Endothelial cell (in vitro differentiated cells): ENCODE data around the gene KCNIP1. TPM values are rescaled to one million over a fixed set of nuclear protein-coding genes. Genes with fewer than 3 reads are reported as not detected.

Source experiments
- DNase-seq: peaks from one replicate; pipeline ENCODE4 v3.0.0; 2021; ENCODE audit warnings: low spot score
- H3K27ac Mint-ChIP-seq: one replicate; pipeline ENCODE4 v1.8.0; 2021; ENCODE audit warnings: mixed read lengths, inconsistent platforms; ENCODE audit not compliant: unreplicated experiment
- H3K27me3 Mint-ChIP-seq: one replicate; pipeline ENCODE4 v1.8.0; 2021; ENCODE audit warnings: mild to moderate bottlenecking, moderate library complexity, mixed read lengths, inconsistent platforms; ENCODE audit not compliant: unreplicated experiment
- H3K36me3 Mint-ChIP-seq: one replicate; pipeline ENCODE4 v1.8.0; 2021; ENCODE audit warnings: mild to moderate bottlenecking, low read depth, mixed read lengths, inconsistent platforms; ENCODE audit not compliant: unreplicated experiment
- H3K4me1 Mint-ChIP-seq: one replicate; pipeline ENCODE4 v1.8.0; 2021; ENCODE audit warnings: mild to moderate bottlenecking, mixed read lengths, inconsistent platforms; ENCODE audit not compliant: unreplicated experiment
- H3K4me3 Mint-ChIP-seq: one replicate; pipeline ENCODE4 v1.8.0; 2021; ENCODE audit warnings: mild to moderate bottlenecking, mixed read lengths, inconsistent platforms; ENCODE audit not compliant: unreplicated experiment
- H3K9me3 Mint-ChIP-seq: one replicate; pipeline ENCODE4 v1.8.0; 2021; ENCODE audit warnings: mixed read lengths, inconsistent platforms; ENCODE audit not compliant: unreplicated experiment
- total RNA-seq: library from RNA; stranded (reverse); fragmentation: NEBNext Ultra II Directional; extraction: Animal tissue kit (Norgen Biotek cat#: 25700); gene quantifications from one replicate; pipeline ENCODE4 v1.2.1, GENCODE V29; 2021; ENCODE audit not compliant: unreplicated experiment
- TF ChIP-seq, protein P1 (sequence below): fragments of 200-600 bp; sonication (generic); IDR thresholded peaks from one replicate; pipeline ENCODE4 v1.5.0; 2021; ENCODE audit warnings: antibody characterized with exemption; ENCODE audit not compliant: unreplicated experiment

KCNIP1 gene
- total RNA-seq, 1 donor from 2014 or later = 6.1 TPM

DNA sequence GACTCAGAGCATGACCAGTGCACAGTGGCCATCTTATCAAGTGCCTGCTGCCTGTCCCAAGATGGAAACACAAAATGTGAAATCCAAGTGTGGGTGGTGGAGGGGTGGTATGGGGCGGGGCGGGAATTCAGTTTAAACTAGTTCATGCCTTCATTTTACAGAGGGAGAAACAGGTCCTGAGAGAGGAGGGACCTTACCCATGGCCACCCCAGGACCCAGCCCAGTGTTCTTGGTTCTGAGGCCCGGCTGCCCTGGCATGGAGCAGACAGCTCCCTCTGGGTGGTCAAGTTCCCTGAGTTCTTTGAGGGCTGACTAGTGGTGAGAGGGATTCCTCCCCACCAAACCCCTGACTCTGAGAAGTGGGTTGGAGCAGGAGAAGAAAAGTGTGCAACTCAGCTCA lies 20.8 kb downstream of the KCNIP1 start:
- Mint-ChIP-seq H3K9me3 (no peaks in the 10 kb centered on the region), H3K4me1 (peaks cover 13% of the 10 kb centered on the region), H3K36me3 (no peaks in the 10 kb centered on the region), H3K27ac (no peak overlapping the region), H3K27me3 (peaks cover 7% of the 10 kb centered on the region), H3K4me3 (no peak overlapping the region)
- DNase-seq = no peak
- TF ChIP-seq, protein P1, sequence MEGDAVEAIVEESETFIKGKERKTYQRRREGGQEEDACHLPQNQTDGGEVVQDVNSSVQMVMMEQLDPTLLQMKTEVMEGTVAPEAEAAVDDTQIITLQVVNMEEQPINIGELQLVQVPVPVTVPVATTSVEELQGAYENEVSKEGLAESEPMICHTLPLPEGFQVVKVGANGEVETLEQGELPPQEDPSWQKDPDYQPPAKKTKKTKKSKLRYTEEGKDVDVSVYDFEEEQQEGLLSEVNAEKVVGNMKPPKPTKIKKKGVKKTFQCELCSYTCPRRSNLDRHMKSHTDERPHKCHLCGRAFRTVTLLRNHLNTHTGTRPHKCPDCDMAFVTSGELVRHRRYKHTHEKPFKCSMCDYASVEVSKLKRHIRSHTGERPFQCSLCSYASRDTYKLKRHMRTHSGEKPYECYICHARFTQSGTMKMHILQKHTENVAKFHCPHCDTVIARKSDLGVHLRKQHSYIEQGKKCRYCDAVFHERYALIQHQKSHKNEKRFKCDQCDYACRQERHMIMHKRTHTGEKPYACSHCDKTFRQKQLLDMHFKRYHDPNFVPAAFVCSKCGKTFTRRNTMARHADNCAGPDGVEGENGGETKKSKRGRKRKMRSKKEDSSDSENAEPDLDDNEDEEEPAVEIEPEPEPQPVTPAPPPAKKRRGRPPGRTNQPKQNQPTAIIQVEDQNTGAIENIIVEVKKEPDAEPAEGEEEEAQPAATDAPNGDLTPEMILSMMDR = no peak

DNA sequence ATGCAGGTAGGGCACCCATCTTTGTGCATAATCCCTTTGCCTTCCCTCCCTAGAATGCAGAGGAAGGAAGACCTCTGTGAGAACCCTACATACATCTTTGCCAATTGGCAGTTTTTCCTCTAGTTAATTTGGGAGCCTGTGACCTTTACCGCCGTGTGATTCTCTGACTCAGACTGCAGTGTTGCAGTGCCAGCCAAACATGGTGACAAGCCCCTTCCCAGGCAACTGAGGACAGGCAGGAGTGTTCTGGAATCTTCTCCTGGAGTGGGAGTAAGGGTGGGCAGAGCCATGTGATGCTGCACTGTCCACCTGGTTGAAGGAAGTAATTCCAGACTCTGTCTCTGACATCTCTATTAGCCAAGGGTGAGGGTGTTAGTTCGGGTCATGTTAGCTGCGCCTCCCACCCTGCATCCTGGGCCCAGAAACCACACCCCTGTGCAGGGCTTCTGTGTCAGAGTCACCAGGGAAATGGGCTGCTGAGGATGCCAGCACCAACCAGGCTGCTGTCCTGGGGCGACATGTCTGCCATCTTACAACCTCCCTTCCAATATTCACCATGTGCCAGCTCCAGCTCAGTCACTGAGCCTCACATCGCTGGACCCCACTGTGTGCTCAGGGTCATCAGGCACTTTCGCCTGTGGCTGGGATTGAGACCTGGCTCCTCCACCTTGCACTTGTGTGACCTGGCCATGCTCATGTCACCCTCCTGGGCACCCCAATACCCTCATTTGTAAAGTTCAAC lies 21.8 kb downstream of the KCNIP1 start:
- Mint-ChIP-seq H3K4me1 (peaks cover 7% of the 10 kb centered on the region), H3K27ac (no peak overlapping the region), H3K9me3 (no peaks in the 10 kb centered on the region), H3K27me3 (peaks cover 7% of the 10 kb centered on the region), H3K36me3 (no peaks in the 10 kb centered on the region), H3K4me3 (no peak overlapping the region)
- no peak for DNase-seq
- TF ChIP-seq, protein P1 = no peak

DNA sequence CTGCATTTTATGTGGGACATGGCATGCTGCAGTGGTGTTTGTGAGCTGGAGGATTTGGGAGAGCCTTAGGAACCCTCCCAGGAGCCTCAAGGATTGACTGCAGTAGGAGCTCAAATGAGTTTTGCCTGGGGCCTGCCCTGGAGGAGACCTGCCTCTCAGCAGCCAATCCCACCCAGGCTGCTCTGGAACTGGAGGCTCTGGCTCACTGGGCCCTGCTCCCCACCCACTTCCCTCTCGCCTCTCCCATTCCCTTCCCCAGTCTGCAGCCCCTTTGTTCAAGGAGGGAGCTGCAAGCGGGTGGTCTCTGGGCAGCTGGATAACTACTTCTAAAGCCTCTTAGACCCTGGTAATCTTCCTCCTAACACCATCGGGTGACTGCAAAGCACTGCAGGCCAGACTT lies 24.2 kb downstream of the KCNIP1 start:
- Mint-ChIP-seq H3K4me1 (peaks cover 9% of the 10 kb centered on the region), H3K9me3 (no peaks in the 10 kb centered on the region), H3K27me3 (peaks cover 8% of the 10 kb centered on the region), H3K27ac (no peak overlapping the region), H3K4me3 (no peak overlapping the region), H3K36me3 (no peaks in the 10 kb centered on the region)
- TF ChIP-seq, protein P1 = no peak
- DNase-seq = no peak

DNA sequence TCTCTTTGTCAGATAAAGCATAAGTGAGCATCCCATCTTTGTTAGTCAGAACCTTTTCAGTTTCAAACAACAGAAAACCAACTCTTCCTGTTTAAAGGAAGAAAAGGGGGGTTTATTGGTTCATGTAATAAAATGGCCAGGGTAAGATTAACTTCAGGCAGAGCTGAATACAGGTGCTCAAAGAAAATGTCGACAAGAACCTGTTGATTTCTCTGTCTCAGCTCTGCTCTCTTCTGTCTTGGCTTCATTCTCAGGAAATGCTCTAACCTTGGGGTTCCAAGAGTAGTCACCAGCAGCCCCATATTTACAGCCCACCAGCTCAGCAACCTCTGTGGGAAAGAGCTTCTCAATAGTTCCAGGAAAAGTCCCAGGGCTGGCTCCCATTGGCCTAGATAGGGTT lies 25.2 kb downstream of the KCNIP1 start:
- H3K27me3 Mint-ChIP-seq = peaks cover 7% of the 10 kb centered on the region
- no peak overlapping the region for H3K4me3 Mint-ChIP-seq
- no peak for DNase-seq
- no peak overlapping the region for H3K27ac Mint-ChIP-seq
- H3K36me3 Mint-ChIP-seq = no peaks in the 10 kb centered on the region
- peaks cover 9% of the 10 kb centered on the region for H3K4me1 Mint-ChIP-seq
- TF ChIP-seq, protein P1 = no peak
- no peaks in the 10 kb centered on the region for H3K9me3 Mint-ChIP-seq

DNA sequence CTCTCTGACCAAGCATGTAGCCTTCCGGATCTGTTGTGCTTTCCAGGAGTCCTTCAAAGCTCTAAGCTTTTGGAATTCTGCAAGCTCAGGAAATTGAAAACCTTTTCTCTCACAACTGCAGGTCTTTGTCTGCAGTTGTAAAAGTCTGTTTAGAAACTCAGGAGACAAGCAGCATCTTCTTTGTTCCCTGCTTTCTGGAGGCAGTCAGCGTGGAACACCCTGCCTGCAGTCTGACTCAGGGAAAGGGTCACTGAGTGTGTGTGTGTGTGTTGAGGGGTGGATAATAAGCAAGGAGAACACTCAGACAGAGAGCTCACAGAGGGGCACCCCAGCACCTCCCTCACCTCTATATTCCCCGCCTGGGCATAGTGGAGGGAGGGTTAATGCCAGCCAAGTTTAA lies 29.1 kb downstream of the KCNIP1 start:
- H3K4me1 Mint-ChIP-seq = peaks cover 9% of the 10 kb centered on the region
- peaks cover 3% of the 10 kb centered on the region for H3K36me3 Mint-ChIP-seq
- H3K4me3 Mint-ChIP-seq = no peak overlapping the region
- H3K27me3 Mint-ChIP-seq = peaks cover 5% of the 10 kb centered on the region
- no peak overlapping the region for H3K27ac Mint-ChIP-seq
- H3K9me3 Mint-ChIP-seq = no peaks in the 10 kb centered on the region
- no peak for DNase-seq
- TF ChIP-seq, protein P1 = no peak
